BE2C (cell line): Measurements from ENCODE around the gene PTPRM.

ENCODE experiments used
- DNase-seq: peaks from one replicate; pipeline ENCODE4 v3.0.0-alpha.2; 2020
- H3K27me3 ChIP-seq: fragments of 250-450 bp; sonication (Bioruptor Pico); 2 replicates; pipeline ENCODE4 v1.5.1; 2020; ENCODE audit warnings: mild to moderate bottlenecking
- H3K36me3 ChIP-seq: fragments of 250-450 bp; sonication (Bioruptor Pico); 2 replicates; pipeline ENCODE4 v1.5.1; 2020; ENCODE audit warnings: mild to moderate bottlenecking
- H3K4me1 ChIP-seq: fragments of 250-450 bp; sonication (Bioruptor Pico); 2 replicates; pipeline ENCODE4 v1.5.1; 2020
- H3K4me3 ChIP-seq: 2 replicates; pipeline ENCODE4 v1.5.1; 2011; ENCODE audit warnings: low read depth, low read length
- H3K9me3 ChIP-seq: fragments of 250-450 bp; sonication (Bioruptor Pico); 2 replicates; pipeline ENCODE4 v1.5.1; 2020
- TF ChIP-seq, protein P1 (sequence below): IDR thresholded peaks from 2 replicates; pipeline ENCODE4 v1.5.1; 2012; ENCODE audit warnings: mild to moderate bottlenecking, low read depth, low read length

PTPRM gene

DNA sequence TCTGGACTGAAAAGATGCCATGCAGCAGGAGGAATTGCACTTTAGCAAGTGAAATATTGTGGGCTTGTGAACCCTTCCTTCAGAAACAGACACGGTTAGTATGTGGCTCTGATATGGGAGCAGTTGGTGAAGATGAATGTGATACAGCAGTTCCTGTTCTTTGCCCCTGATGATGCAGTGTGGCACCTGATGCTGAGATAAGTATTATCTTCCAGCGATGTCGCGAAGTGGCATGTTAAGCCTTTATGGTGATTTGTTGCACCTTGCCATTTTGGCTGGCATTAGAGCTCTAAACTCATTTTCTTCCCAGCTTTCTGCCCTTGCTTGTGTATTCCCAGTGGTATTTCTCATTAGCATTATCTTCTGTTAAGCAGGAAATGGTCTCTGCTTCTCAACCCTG lies 600.6 kb downstream of the PTPRM start:
- Histone ChIP-seq H3K4me3 (no peak overlapping the region), H3K4me1 (no peaks in the 10 kb centered on the region), H3K27me3 (no peaks in the 10 kb centered on the region), H3K9me3 (no peaks in the 10 kb centered on the region), H3K36me3 (no peaks in the 10 kb centered on the region)
- DNase-seq, result no peak
- TF ChIP-seq, protein P1, sequence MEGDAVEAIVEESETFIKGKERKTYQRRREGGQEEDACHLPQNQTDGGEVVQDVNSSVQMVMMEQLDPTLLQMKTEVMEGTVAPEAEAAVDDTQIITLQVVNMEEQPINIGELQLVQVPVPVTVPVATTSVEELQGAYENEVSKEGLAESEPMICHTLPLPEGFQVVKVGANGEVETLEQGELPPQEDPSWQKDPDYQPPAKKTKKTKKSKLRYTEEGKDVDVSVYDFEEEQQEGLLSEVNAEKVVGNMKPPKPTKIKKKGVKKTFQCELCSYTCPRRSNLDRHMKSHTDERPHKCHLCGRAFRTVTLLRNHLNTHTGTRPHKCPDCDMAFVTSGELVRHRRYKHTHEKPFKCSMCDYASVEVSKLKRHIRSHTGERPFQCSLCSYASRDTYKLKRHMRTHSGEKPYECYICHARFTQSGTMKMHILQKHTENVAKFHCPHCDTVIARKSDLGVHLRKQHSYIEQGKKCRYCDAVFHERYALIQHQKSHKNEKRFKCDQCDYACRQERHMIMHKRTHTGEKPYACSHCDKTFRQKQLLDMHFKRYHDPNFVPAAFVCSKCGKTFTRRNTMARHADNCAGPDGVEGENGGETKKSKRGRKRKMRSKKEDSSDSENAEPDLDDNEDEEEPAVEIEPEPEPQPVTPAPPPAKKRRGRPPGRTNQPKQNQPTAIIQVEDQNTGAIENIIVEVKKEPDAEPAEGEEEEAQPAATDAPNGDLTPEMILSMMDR, result no peak

DNA sequence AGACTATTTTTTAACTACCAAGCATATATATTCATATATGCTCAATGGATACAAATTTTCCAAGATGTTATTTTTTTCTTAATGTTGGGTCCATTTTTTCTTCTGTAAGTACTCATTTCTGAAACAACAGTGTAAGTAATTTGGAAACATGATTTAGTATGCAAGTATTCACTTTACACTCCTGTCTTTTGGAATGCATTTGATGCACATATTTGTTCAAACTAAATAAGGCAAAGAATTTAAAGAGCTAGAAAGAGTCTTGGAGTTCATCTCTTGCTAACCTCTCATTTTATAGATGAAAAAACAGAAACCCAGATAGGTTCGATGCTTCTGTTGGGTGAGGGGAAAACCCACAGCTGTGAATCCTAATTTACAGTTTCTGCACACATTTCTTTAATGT lies 602.6 kb downstream of the PTPRM start:
- Histone ChIP-seq H3K36me3 (no peaks in the 10 kb centered on the region), H3K4me3 (no peak overlapping the region), H3K27me3 (no peaks in the 10 kb centered on the region), H3K4me1 (no peaks in the 10 kb centered on the region), H3K9me3 (no peaks in the 10 kb centered on the region)
- DNase-seq, result no peak
- TF ChIP-seq, protein P1, result no peak

DNA sequence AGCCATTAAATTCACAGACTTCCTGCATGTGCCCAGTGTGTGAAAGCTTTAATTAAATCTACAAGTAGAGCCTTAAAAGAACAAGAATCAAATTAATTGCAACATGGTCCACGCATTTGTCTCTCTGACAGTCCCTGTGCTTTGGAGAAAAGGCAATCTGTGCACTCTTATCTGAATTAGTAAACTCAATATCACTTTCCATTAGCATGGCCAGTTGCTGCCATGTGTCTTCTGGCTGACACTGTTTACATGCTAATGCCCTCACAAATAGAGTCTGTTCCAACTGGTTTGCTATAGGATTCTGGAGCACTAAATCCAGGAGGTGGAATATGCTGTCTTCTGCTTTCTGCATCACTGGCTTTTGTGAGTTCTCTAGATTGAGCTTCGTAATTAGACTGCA lies 607.7 kb downstream of the PTPRM start:
- H3K4me3 ChIP-seq, result no peak overlapping the region
- H3K27me3 ChIP-seq, result no peaks in the 10 kb centered on the region
- DNase-seq, result peak; percentile 8
- H3K36me3 ChIP-seq, result no peaks in the 10 kb centered on the region
- H3K9me3 ChIP-seq, result no peaks in the 10 kb centered on the region
- TF ChIP-seq, protein P1, result no peak
- no peaks in the 10 kb centered on the region; the same call in 1 of the 2 replicates for H3K4me1 ChIP-seq

DNA sequence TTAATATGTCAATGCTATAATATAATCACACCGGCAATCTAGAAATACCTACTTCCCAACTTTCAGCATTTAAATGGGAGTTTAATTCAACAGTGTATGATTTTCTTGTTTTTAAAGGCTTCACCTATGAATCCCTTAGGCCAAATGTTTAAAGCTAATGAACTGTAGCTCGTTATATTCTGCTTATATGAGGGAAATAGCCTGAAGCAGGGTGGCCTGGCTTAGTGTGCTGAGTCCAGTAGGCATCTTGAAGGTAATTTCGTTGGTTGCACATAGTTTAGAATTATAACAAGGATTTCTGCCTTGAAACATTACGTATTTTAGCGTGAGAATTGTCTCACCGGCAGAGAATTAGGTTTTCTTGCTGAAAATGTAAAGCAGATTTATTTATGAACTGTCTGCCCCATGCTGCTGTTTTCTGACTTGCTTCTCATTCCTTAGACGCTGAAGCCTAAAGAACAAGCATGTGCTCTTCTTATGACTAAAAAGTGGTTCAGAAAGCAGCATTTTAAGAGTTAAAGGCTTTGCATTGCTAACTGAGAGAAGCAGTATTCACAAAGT lies 608.5 kb downstream of the PTPRM start:
- no peaks in the 10 kb centered on the region for H3K9me3 ChIP-seq
- H3K4me3 ChIP-seq, result no peak overlapping the region
- H3K36me3 ChIP-seq, result no peaks in the 10 kb centered on the region
- no peak for DNase-seq
- H3K4me1 ChIP-seq, result no peaks in the 10 kb centered on the region; the same call in 1 of the 2 replicates
- no peaks in the 10 kb centered on the region for H3K27me3 ChIP-seq
- TF ChIP-seq, protein P1, result no peak

DNA sequence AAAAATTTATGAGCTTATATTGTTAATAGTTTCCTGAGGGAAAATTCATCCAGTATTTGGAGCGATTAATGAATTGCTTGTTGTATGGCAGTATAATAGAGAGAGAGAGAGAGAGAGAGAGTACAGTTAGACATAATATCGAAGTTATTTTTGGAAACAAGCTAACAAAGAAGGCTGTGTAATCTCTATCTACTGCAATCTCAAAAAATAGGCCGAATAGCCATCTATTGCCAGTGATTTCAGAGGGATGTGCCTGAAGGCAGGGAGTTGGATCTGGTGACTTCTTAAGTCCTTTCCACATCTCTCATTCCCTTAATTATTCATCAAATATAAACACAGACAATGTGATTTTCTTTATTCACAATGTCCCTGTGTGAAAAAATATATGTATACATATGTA lies 609.0 kb downstream of the PTPRM start:
- Histone ChIP-seq H3K27me3 (no peaks in the 10 kb centered on the region), H3K4me3 (no peak overlapping the region), H3K9me3 (no peaks in the 10 kb centered on the region), H3K36me3 (no peaks in the 10 kb centered on the region), H3K4me1 (no peaks in the 10 kb centered on the region; the same call in 1 of the 2 replicates)
- DNase-seq, result no peak
- TF ChIP-seq, protein P1, result no peak

DNA sequence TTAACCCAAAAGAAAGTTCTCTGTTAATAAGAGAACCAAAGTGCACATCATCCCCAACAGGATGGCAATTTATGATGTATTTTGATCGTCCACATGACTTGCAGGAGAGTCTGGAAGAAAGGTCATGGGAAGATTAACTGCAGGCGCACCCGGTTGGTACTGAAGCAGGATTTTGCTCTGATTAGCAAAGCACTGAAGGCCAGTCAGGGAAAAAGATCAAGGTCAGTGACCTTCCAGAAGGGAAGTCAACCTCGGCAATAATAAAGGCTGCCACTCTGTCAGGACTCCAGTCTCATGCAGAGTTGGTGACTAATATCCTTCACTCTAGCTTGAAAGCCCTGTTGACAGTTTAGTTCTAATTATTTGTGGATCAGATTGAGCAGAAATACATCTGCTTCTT lies 609.4 kb downstream of the PTPRM start:
- TF ChIP-seq, protein P1, result no peak
- no peaks in the 10 kb centered on the region for H3K9me3 ChIP-seq
- no peak for DNase-seq
- no peak overlapping the region for H3K4me3 ChIP-seq
- no peaks in the 10 kb centered on the region; the same call in 1 of the 2 replicates for H3K4me1 ChIP-seq
- no peaks in the 10 kb centered on the region for H3K27me3 ChIP-seq
- no peaks in the 10 kb centered on the region for H3K36me3 ChIP-seq
